GM12864 (cell line): ENCODE data around the gene NTMT1.

Experiments used
- DNase-seq: peaks from one replicate; pipeline ENCODE4 v3.0.0-alpha.2; 2011; ENCODE audit warnings: low read depth
- H3K4me3 ChIP-seq: 2 replicates; pipeline ENCODE4 v1.5.1; 2011; ENCODE audit warnings: mild to moderate bottlenecking, low read depth, low read length, control low read depth
- CTCF ChIP-seq: IDR thresholded peaks from 2 replicates; pipeline ENCODE4 v1.5.1; 2011; ENCODE audit warnings: low read depth, mild to moderate bottlenecking, moderate library complexity, low read length, control low read depth, inconsistent platforms; ENCODE audit errors: missing control alignments

The NTMT1 gene

GRCh38 chr9:129679537-129679936 lies 53.6 kb downstream of the NTMT1 start:
- no peak for DNase-seq
- no peak for TF ChIP-seq CTCF

GRCh38 chr9:129681924-129682323 lies 56.0 kb downstream of the NTMT1 start:
- H3K4me3 ChIP-seq: no peak overlapping the region
- DNase-seq: no peak
- TF ChIP-seq CTCF: no peak

More at GRCh38 chr9:129679537-129679936, 53.6 kb downstream of the NTMT1 start:
- no peak overlapping the region for H3K4me3 ChIP-seq

GRCh38 chr9:129682381-129682780 lies 56.4 kb downstream of the NTMT1 start:
- H3K4me3 ChIP-seq: no peak overlapping the region
- no peak for TF ChIP-seq CTCF
- no peak for DNase-seq

- H3K4me3 ChIP-seq: no peak overlapping the region
- no peak for TF ChIP-seq CTCF
- DNase-seq: no peak
Observed at GRCh38 chr9:129685220-129685932, 59.4 kb downstream of the NTMT1 start.
